HL-60 (cell line): ENCODE results near the gene NEK9.

Experiments used
- DNase-seq, 2 experiments: peaks; one replicate each; pipeline ENCODE4 v3.0.0-alpha.2; 2010 to 2020; ENCODE audit warnings: low read depth in 1 of 2, low spot score in 1 of 2
- H3K27ac ChIP-seq: fragments of 250-450 bp; sonication (Bioruptor Pico); replicated peaks from 2 replicates; pipeline ENCODE4 v1.5.1; 2020; ENCODE audit warnings: mild to moderate bottlenecking, moderate library complexity
- H3K27me3 ChIP-seq: fragments of 250-450 bp; sonication (Bioruptor Pico); 2 replicates; pipeline ENCODE4 v1.5.1; 2021; ENCODE audit warnings: mild to moderate bottlenecking, moderate library complexity; ENCODE audit not compliant: insufficient read depth, poor library complexity, severe bottlenecking
- H3K4me3 ChIP-seq: replicated peaks from 2 replicates; pipeline ENCODE4 v1.5.1; 2011; ENCODE audit warnings: mild to moderate bottlenecking, control low read depth, low read length; ENCODE audit not compliant: insufficient read depth
- CTCF ChIP-seq: IDR thresholded peaks from one replicate; pipeline ENCODE4 v1.5.1; 2011; ENCODE audit warnings: low read length, control low read depth, inconsistent platforms; ENCODE audit not compliant: insufficient read depth
- GABPA ChIP-seq: IDR thresholded peaks from 2 replicates; pipeline ENCODE4 v1.6.1; 2012; ENCODE audit warnings: low read depth
- POLR2AphosphoS5 ChIP-seq: IDR thresholded peaks from 2 replicates; pipeline ENCODE4 v1.6.1; 2012; ENCODE audit warnings: low read depth
- REST ChIP-seq: IDR thresholded peaks from 2 replicates; pipeline ENCODE4 v1.6.1; 2012; ENCODE audit warnings: low read depth; ENCODE audit not compliant: insufficient replicate concordance
- SPI1 ChIP-seq: IDR thresholded peaks from 2 replicates; pipeline ENCODE4 v1.6.1; 2012; ENCODE audit warnings: low read depth, mild to moderate bottlenecking, borderline replicate concordance

The NEK9 gene

GRCh38 chr14:75120541-75121291, 6.1 kb downstream of the NEK9 start:
- peak in 1 of 2 experiments; percentile 58 for DNase-seq
- H3K4me3 ChIP-seq: no peak overlapping the region
- H3K27me3 ChIP-seq: no peaks in the 10 kb centered on the region
- peak overlapping the region; percentile 46 for H3K27ac ChIP-seq
- no peak for TF ChIP-seq CTCF
- TF ChIP-seq SPI1: peak; percentile 48; the same call in 1 of the 2 replicates

- DNase-seq: no peak
- Histone ChIP-seq H3K27me3 (no peaks in the 10 kb centered on the region), H3K27ac (no peak overlapping the region), H3K4me3 (no peak overlapping the region)
- TF ChIP-seq REST (no peak), SPI1 (no peak), CTCF (no peak), POLR2AphosphoS5 (no peak), GABPA (no peak)
These were observed 7.8 kb downstream of the NEK9 start for GRCh38 chr14:75119056-75119455.

GRCh38 chr14:75113932-75114539, 12.8 kb downstream of the NEK9 start:
- H3K27me3 ChIP-seq: no peaks in the 10 kb centered on the region
- H3K27ac ChIP-seq: no peak overlapping the region
- TF ChIP-seq CTCF (no peak), SPI1 (no peak), POLR2AphosphoS5 (no peak), GABPA (no peak), REST (no peak)
- no peak for DNase-seq
- no peak overlapping the region for H3K4me3 ChIP-seq
